Hematopoietic multipotent progenitor cell treated with erythropoietin and hydrocortisone succinate and interleukin-3 and kit ligand, for 17 days (in vitro differentiated cells): ENCODE measurements around the gene RPL3.

ENCODE experiments used
- DNase-seq: peaks from one replicate; pipeline ENCODE4 v3.0.0-alpha.2; 2015; ENCODE audit warnings: low spot score

The RPL3 gene

GRCh38 chr22:39282645-39283321 lies 36.6 kb downstream of the RPL3 start:
- no peak for DNase-seq

- no peak for DNase-seq
These were observed 38.3 kb downstream of the RPL3 start for GRCh38 chr22:39281126-39281525.

- DNase-seq = no peak
These were observed 39.2 kb downstream of the RPL3 start for GRCh38 chr22:39280250-39280649.

GRCh38 chr22:39279170-39279850 lies 40.1 kb downstream of the RPL3 start:
- DNase-seq = no peak

- no peak for DNase-seq
These were observed 41.4 kb downstream of the RPL3 start for GRCh38 chr22:39278040-39278439.

GRCh38 chr22:39277142-39277607 lies 42.2 kb downstream of the RPL3 start:
- DNase-seq = no peak

- no peak for DNase-seq
These were observed 42.8 kb downstream of the RPL3 start for GRCh38 chr22:39276440-39277141.

- no peak for DNase-seq
These were observed 43.5 kb downstream of the RPL3 start for GRCh38 chr22:39275814-39276439.

GRCh38 chr22:39273950-39274887 lies 45.2 kb downstream of the RPL3 start:
- DNase-seq = no peak

GRCh38 chr22:39270792-39271191 lies 48.6 kb downstream of the RPL3 start:
- DNase-seq = no peak

GRCh38 chr22:39270280-39270679 lies 49.1 kb downstream of the RPL3 start:
- no peak for DNase-seq

GRCh38 chr22:39269095-39269790 lies 50.2 kb downstream of the RPL3 start:
- no peak for DNase-seq

GRCh38 chr22:39268645-39269044 lies 50.8 kb downstream of the RPL3 start:
- no peak for DNase-seq

GRCh38 chr22:39267974-39268373 lies 51.4 kb downstream of the RPL3 start:
- no peak for DNase-seq

- DNase-seq = no peak
These were observed 52.9 kb downstream of the RPL3 start for GRCh38 chr22:39266398-39267030.

- no peak for DNase-seq
These were observed 54.1 kb downstream of the RPL3 start for GRCh38 chr22:39265143-39265886.

- no peak for DNase-seq
These were observed 54.9 kb downstream of the RPL3 start for GRCh38 chr22:39264349-39265038.

- DNase-seq = no peak
These were observed 55.6 kb downstream of the RPL3 start for GRCh38 chr22:39263626-39264348.
